Hepatocyte (in vitro differentiated cells): ENCODE data around the gene FPGS. TPM values are rescaled to one million over a fixed set of nuclear protein-coding genes. Genes with fewer than 3 reads are reported as not detected.

Experiments
- DNase-seq: peaks from one replicate; pipeline ENCODE4 v3.0.0-alpha.2; 2016; ENCODE audit warnings: low spot score
- H2AFZ ChIP-seq: fragments of 200-600 bp; sonication (generic); 2 replicates; pipeline ENCODE4 v1.6.0; 2016; ENCODE audit warnings: antibody characterized with exemption, mild to moderate bottlenecking
- H3K27ac ChIP-seq: fragments of 200-600 bp; sonication (generic); 2 replicates; pipeline ENCODE4 v1.5.1; 2016; ENCODE audit warnings: mild to moderate bottlenecking
- H3K27me3 ChIP-seq: fragments of 200-600 bp; sonication (generic); 2 replicates; pipeline ENCODE4 v1.6.1; 2016
- H3K36me3 ChIP-seq: fragments of 200-600 bp; sonication (generic); replicated peaks from 2 replicates; pipeline ENCODE4 v1.5.1; 2016; ENCODE audit warnings: low read depth; ENCODE audit not compliant: insufficient read depth
- H3K4me1 ChIP-seq: fragments of 200-600 bp; sonication (generic); 2 replicates; pipeline ENCODE4 v1.5.1; 2016; ENCODE audit warnings: mild to moderate bottlenecking, moderate library complexity; ENCODE audit not compliant: insufficient read depth
- H3K4me2 ChIP-seq: fragments of 200-600 bp; sonication (generic); 2 replicates; pipeline ENCODE4 v1.6.0; 2016
- H3K4me3 ChIP-seq: fragments of 200-600 bp; sonication (generic); 2 replicates; pipeline ENCODE4 v1.5.1; 2016; ENCODE audit warnings: mild to moderate bottlenecking
- H3K79me2 ChIP-seq: fragments of 200-600 bp; sonication (generic); 2 replicates; pipeline ENCODE4 v1.6.0; 2017; ENCODE audit warnings: mild to moderate bottlenecking
- H3K9me2 ChIP-seq: fragments of 200-600 bp; sonication (generic); replicated peaks from 2 replicates; pipeline ENCODE4 v1.6.0; 2017; ENCODE audit warnings: mild to moderate bottlenecking; ENCODE audit not compliant: insufficient read depth
- H3K9me3 ChIP-seq: fragments of 200-600 bp; sonication (generic); 2 replicates; pipeline ENCODE4 v1.5.1; 2016; ENCODE audit warnings: low read depth, mild to moderate bottlenecking
- H4K20me1 ChIP-seq: fragments of 200-600 bp; sonication (generic); 2 replicates; pipeline ENCODE4 v1.6.0; 2016; ENCODE audit warnings: mild to moderate bottlenecking; ENCODE audit not compliant: insufficient read depth, poor library complexity, severe bottlenecking
- EZH2 ChIP-seq: fragments of 200-600 bp; sonication (generic); IDR thresholded peaks from 2 replicates; pipeline ENCODE4 v1.6.1; 2016; ENCODE audit warnings: antibody characterized with exemption, mild to moderate bottlenecking, borderline replicate concordance
- EZH2phosphoT487 ChIP-seq: fragments of 200-600 bp; sonication (generic); IDR thresholded peaks from one replicate; pipeline ENCODE4 v1.6.1; 2018; ENCODE audit warnings: antibody characterized with exemption, mild to moderate bottlenecking, low read depth, moderate library complexity; ENCODE audit not compliant: unreplicated experiment, severe bottlenecking
- WGBS: methylation state at CpG from one replicate; pipeline ENCODE4 v1.1.6; 2016; ENCODE audit warnings: low lambda C conversion rate; ENCODE audit errors: missing lambda C conversion rate; 5-methylcytosine and 5-hydroxymethylcytosine counted together
- polyA plus RNA-seq: library from polyadenylated mRNA; unstranded; fragments of >200 nt; fragmentation: Nextera tagmentation; extraction: Ambion mirVana; gene quantifications from 2 replicates; pipeline ENCODE4 v1.2.1, GENCODE V29; 2016
- total RNA-seq: library from RNA; depleted of rRNA; stranded (reverse); fragments of >200 nt; gene quantifications from 2 replicates; pipeline ENCODE4 v1.2.3, GENCODE V29; 2014
- TF ChIP-seq, protein P1 (sequence below): fragments of 200-600 bp; sonication (generic); IDR thresholded peaks from 2 replicates; pipeline ENCODE4 v1.5.1; 2016; ENCODE audit warnings: antibody characterized with exemption, mild to moderate bottlenecking; ENCODE audit not compliant: poor library complexity

Gene FPGS
- total and polyA plus RNA-seq, 2 experiments from 2014 or later = 27.4 to 48.5 TPM

DNA sequence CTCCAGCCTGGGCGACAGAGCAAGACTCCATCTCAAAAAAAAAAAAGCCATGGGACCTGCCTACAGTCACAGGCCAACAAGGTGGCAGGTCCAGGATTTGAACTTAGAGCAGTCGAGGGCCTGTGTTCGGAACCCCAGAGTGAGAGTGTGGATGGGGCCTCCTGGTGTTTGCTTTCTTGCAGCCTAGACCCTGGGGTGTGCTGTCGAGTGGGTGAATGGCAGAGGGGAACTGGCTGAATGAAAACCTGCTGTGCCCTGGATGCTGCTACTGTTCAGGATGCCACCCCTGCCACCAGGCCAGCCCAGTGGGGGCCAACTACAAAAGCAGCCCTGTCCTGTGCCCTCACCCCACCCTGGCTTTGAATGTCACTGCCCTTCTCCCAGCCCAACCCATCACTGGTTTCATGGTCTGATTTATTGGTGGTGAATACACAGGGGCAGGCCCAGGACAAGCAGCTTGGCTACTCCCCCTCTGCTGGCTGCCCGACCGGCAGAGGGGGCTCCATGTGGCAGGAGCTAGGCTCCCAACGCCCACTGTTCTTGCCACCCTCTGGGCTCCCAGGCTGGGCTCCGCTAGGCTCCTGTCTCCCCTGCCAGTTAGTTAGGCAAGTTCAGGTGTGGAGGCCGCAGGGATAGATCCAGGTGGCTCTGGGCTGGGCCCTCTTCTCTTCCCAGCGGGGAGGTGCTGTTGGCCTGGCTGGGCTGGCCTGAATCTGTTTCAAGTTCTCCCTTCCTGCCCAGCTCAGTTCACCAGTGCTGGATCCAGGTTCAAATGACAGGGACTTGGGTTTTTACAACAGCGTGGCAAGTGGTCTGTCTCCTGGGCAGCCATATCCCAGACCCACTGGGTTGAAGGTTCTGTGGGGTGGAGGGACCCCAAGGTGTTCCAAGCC lies 12.2 kb downstream of the FPGS start:
- Histone ChIP-seq H3K4me2 (no peak overlapping the region), H3K79me2 (no peaks in the 10 kb centered on the region), H3K4me3 (no peak overlapping the region), H3K36me3 (no peaks in the 10 kb centered on the region), H2AFZ (no peak overlapping the region), H3K4me1 (peaks cover 2% of the 10 kb centered on the region), H3K9me2 (no peaks in the 10 kb centered on the region), H3K27me3 (no peaks in the 10 kb centered on the region), H3K9me3 (no peaks in the 10 kb centered on the region), H3K27ac (no peak overlapping the region), H4K20me1 (no peaks in the 10 kb centered on the region)
- WGBS = 95% methylated on average over 11 of the region's 11 CpGs
- TF ChIP-seq EZH2 = no peak
- TF ChIP-seq, protein P1, sequence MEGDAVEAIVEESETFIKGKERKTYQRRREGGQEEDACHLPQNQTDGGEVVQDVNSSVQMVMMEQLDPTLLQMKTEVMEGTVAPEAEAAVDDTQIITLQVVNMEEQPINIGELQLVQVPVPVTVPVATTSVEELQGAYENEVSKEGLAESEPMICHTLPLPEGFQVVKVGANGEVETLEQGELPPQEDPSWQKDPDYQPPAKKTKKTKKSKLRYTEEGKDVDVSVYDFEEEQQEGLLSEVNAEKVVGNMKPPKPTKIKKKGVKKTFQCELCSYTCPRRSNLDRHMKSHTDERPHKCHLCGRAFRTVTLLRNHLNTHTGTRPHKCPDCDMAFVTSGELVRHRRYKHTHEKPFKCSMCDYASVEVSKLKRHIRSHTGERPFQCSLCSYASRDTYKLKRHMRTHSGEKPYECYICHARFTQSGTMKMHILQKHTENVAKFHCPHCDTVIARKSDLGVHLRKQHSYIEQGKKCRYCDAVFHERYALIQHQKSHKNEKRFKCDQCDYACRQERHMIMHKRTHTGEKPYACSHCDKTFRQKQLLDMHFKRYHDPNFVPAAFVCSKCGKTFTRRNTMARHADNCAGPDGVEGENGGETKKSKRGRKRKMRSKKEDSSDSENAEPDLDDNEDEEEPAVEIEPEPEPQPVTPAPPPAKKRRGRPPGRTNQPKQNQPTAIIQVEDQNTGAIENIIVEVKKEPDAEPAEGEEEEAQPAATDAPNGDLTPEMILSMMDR = no peak
- no peak for TF ChIP-seq EZH2phosphoT487
- DNase-seq = peak; percentile 2

DNA sequence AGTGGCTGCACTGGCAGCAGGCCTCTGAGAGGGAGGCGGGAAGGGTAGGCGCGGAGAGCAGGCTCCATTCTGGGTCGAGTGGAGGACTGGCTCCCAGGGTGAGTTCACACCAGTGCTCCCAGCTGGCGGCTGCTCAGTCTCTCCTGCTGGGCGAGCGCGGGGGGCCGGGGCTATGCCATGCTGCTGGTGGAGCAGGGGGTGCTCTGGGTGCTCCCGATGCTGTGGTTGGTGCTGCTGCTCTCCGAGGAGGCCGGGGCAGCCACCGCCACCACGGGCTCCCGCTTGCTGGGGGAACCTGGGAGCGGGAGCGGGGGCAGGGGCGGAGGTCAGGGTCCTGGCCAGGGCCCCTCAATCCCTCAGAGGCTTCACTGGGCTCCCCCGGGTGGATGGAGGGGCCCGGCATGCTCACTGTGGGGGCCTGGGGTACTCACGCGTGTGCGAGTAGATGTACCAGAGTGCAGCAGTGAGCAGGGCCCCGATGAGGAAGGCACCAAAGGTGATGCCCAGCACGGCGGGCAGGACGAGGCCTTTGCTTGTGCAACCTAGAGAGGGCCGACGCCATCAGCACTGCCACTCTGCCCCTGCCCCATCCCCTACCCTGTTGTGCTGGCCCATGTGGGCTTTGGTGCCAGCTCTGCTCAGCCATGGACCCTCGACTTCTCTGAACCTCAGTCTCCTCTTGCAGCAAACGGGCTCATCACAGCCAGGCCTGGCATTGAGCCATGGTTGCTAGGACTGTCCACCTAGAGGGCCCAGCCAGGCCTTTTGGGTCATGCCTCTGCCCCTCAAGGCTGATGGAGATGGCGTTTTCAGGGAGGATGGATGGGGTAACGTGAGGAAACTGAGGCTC lies 13.1 kb downstream of the FPGS start:
- Histone ChIP-seq H3K27ac (no peak overlapping the region), H3K79me2 (no peaks in the 10 kb centered on the region), H2AFZ (no peak overlapping the region), H3K27me3 (no peaks in the 10 kb centered on the region), H3K9me3 (no peaks in the 10 kb centered on the region), H3K36me3 (no peaks in the 10 kb centered on the region), H3K4me1 (no peaks in the 10 kb centered on the region), H3K9me2 (no peaks in the 10 kb centered on the region), H4K20me1 (no peaks in the 10 kb centered on the region), H3K4me2 (no peak overlapping the region), H3K4me3 (no peak overlapping the region)
- 96% methylated on average over 28 of the region's 33 CpGs for WGBS
- TF ChIP-seq EZH2phosphoT487 = no peak
- no peak for TF ChIP-seq EZH2
- TF ChIP-seq, protein P1 = no peak
- no peak for DNase-seq

DNA sequence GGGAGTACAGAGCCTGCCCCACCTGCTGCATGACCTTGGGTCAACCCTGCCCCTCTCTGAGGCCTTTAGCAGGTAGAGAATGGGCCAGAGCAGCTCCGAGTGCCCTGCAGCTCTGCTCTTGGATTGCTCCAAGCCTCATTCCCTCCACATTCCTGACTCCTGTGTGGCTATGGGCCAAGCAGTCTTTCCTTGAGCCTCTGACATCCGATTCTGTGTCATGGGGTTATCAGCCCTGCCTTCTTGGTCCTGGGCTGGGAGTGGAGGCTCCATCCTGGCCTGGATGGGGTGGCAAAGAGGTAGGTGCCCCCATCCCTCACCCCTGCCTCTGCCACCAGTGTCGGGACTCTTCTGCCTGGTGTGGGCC lies 13.7 kb downstream of the FPGS start:
- WGBS = 74% methylated on average over 3 of the region's 3 CpGs

More for the DNA sequence above, 13.7 kb downstream of the FPGS start:
- Histone ChIP-seq H3K9me2 (no peaks in the 10 kb centered on the region), H3K4me3 (no peak overlapping the region), H3K27me3 (no peaks in the 10 kb centered on the region), H3K4me2 (no peak overlapping the region), H3K79me2 (no peaks in the 10 kb centered on the region), H2AFZ (no peak overlapping the region), H4K20me1 (no peaks in the 10 kb centered on the region), H3K4me1 (no peaks in the 10 kb centered on the region), H3K9me3 (no peaks in the 10 kb centered on the region), H3K36me3 (no peaks in the 10 kb centered on the region), H3K27ac (no peak overlapping the region)
- no peak for DNase-seq
- TF ChIP-seq EZH2phosphoT487 = no peak
- no peak for TF ChIP-seq EZH2
- TF ChIP-seq, protein P1 = no peak
